Activated T-helper 1 cell treated with Interleukin-2 at 50 U/mL for 16 hours (primary cell): Measurements from ENCODE around the gene OSCAR.

Source experiments
- DNase-seq: peaks from one replicate; pipeline ENCODE4 v3.0.0-alpha.2; 2020; ENCODE audit warnings: low read depth

OSCAR gene

GRCh38 chr19:54094426-54095000 is 6.1 kb downstream of the OSCAR start:
- DNase-seq, result no peak

- no peak for DNase-seq
Measured at GRCh38 chr19:54084410-54084809, 16.2 kb downstream of the OSCAR start.

- DNase-seq, result no peak
Measured at GRCh38 chr19:54081032-54081431, 19.6 kb downstream of the OSCAR start, which contains the start of gene TARM1. TSS of gene TARM1 (minus strand) at chr19:54081365. CDS start at chr19:54081340, 25 bp downstream.

- no peak for DNase-seq
Measured at GRCh38 chr19:54077334-54077733, 23.3 kb downstream of the OSCAR start.

- no peak for DNase-seq
Measured at GRCh38 chr19:54074851-54075250, 25.8 kb downstream of the OSCAR start.

GRCh38 chr19:54073829-54074228 is 26.8 kb downstream of the OSCAR start:
- DNase-seq, result no peak

GRCh38 chr19:54069470-54069869 is 31.1 kb downstream of the OSCAR start:
- no peak for DNase-seq

- no peak for DNase-seq
Measured at GRCh38 chr19:54063350-54064116, 37.1 kb downstream of the OSCAR start, which contains the start of gene VSTM1. TSS of gene VSTM1 (minus strand) at chr19:54063897. CDS start at chr19:54063777, 120 bp downstream.

- DNase-seq, result no peak
Measured at GRCh38 chr19:54062643-54063042, 38.0 kb downstream of the OSCAR start.

GRCh38 chr19:54047616-54048015 is 53.0 kb downstream of the OSCAR start:
- DNase-seq, result no peak

- DNase-seq, result no peak
Measured at GRCh38 chr19:54045771-54046170, 54.8 kb downstream of the OSCAR start.
